ENCODE measurements around the gene PLEKHB2.

- peak in 1 of 7 experiments; percentile 17 for TF ChIP-seq CTCF (IDR thresholded peaks at IDR 0.05)
- no peak for TF ChIP-seq POLR2A (IDR thresholded peaks at IDR 0.05)
Observed at GRCh38 chr2:131104487-131105155, 515 bp upstream of the PLEKHB2 start.
